Umbilical cord (tissue), 2 donors: Measurements from ENCODE around the gene FRYL. TPM values are rescaled to one million over a fixed set of nuclear protein-coding genes. Genes with fewer than 3 reads are reported as not detected.
A peak's percentile ranks its signal among the peaks of the same experiment; 100 is the strongest.
"Not testable (repeated sequence)": the region's sequence is repeated elsewhere in the genome, so short reads cannot be mapped to it uniquely, and the experiment has no call there.

ENCODE experiments used
- DNase-seq: peaks from one replicate; pipeline ENCODE4 v3.0.0-alpha.2; 2015; ENCODE audit warnings: low spot score
- total RNA-seq: library from RNA; depleted of rRNA; stranded (reverse); fragments of >200 nt; gene quantifications from one replicate; pipeline ENCODE4 v1.2.3, GENCODE V29; 2014; ENCODE audit warnings: low replicate concordance; ENCODE audit not compliant: insufficient read depth

The FRYL gene
- total RNA-seq, 1 donor from 2014 or later = 63.8 TPM

GRCh38 chr4:48698029-48698971, 81.8 kb downstream of the FRYL start:
- peak; percentile 63 for DNase-seq

- not testable (repeated sequence) for DNase-seq
Measured at GRCh38 chr4:48697516-48697915, 82.6 kb downstream of the FRYL start.

GRCh38 chr4:48694824-48695223, 85.3 kb downstream of the FRYL start:
- DNase-seq = no peak

GRCh38 chr4:48693856-48694574, 86.1 kb downstream of the FRYL start:
- no peak for DNase-seq

GRCh38 chr4:48692897-48693296, 87.2 kb downstream of the FRYL start:
- DNase-seq = no peak

GRCh38 chr4:48692044-48692443, 88.0 kb downstream of the FRYL start:
- no peak for DNase-seq

GRCh38 chr4:48688953-48689352, 91.1 kb downstream of the FRYL start:
- no peak for DNase-seq

GRCh38 chr4:48687313-48688051, 92.6 kb downstream of the FRYL start:
- DNase-seq = no peak

- DNase-seq = no peak
Measured at GRCh38 chr4:48686369-48686768, 93.7 kb downstream of the FRYL start.

GRCh38 chr4:48683784-48684666, 96.1 kb downstream of the FRYL start:
- no peak for DNase-seq

GRCh38 chr4:48682870-48683269, 97.2 kb downstream of the FRYL start:
- DNase-seq = not testable (repeated sequence)

- no peak for DNase-seq
Measured at GRCh38 chr4:48681856-48682255, 98.2 kb downstream of the FRYL start.

GRCh38 chr4:48680848-48681568, 99.1 kb downstream of the FRYL start:
- DNase-seq = no peak

- DNase-seq = no peak
Measured at GRCh38 chr4:48673537-48673936, 106.5 kb downstream of the FRYL start.

GRCh38 chr4:48670587-48670986, 109.5 kb downstream of the FRYL start:
- DNase-seq = no peak

GRCh38 chr4:48669086-48669485, 111.0 kb downstream of the FRYL start:
- no peak for DNase-seq

GRCh38 chr4:48668254-48669017, 111.6 kb downstream of the FRYL start:
- no peak for DNase-seq

- no peak for DNase-seq
Measured at GRCh38 chr4:48667148-48667547, 112.9 kb downstream of the FRYL start.

- DNase-seq = no peak
Measured at GRCh38 chr4:48665555-48666186, 114.4 kb downstream of the FRYL start.
